ENCODE results near the gene DISP3.

Gene DISP3

DNA sequence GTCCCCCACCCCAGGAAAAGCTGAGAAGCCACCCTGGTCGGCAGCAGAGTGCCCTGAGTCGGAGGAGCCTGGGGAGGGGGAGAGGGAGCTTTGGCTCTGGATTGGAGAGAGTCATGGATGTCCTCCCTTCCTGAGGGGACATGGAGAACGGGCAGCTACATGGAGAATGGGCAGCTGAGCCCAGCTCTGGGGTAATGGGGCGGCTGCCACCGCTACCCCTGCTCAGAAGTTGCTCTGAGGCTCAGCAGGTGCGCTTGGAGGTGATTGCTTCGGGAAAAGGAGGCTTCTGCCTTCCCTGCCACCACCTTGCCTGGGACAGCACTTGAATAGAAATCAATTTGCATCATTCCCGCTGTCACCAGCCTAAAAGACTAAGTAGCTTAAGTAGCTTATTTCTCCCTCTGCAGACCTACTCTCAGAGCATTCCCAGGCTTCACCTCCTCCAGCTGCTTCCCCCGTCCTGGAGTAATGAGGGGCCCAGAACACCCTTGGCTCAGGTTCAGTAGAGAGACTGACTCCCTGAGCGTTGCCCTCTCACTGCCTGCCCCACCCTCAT, 8.3 kb downstream of the DISP3 start:
- no peak for DNase-seq

DNA sequence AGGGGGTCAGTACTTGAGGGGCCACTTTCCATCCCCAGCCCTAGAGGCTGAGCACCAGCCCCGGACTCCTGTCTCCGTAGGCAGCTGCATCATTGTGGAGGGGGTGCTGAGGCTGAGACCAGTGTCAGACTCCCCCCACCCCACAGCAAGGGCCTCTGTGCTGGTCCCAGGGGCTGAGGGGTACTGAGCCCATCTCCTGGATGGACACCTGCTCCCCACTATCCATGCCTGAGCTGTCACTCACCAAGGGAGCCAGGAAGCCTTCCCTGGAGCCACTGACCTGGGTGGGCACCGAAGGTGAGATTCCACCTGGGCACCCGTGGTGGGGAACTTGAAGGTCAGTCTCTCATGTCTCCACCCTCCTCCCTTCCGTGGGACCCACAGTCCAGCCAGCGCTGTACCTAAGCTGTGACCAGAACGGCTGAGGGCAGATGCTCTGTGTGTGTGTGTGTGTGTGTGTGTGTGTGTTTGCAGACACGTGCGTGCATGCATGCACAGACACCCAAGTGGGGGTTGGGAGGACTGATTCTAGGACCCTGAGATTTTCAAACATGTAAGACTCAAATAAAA, 9.3 kb downstream of the DISP3 start:
- DNase-seq: no peak

DNA sequence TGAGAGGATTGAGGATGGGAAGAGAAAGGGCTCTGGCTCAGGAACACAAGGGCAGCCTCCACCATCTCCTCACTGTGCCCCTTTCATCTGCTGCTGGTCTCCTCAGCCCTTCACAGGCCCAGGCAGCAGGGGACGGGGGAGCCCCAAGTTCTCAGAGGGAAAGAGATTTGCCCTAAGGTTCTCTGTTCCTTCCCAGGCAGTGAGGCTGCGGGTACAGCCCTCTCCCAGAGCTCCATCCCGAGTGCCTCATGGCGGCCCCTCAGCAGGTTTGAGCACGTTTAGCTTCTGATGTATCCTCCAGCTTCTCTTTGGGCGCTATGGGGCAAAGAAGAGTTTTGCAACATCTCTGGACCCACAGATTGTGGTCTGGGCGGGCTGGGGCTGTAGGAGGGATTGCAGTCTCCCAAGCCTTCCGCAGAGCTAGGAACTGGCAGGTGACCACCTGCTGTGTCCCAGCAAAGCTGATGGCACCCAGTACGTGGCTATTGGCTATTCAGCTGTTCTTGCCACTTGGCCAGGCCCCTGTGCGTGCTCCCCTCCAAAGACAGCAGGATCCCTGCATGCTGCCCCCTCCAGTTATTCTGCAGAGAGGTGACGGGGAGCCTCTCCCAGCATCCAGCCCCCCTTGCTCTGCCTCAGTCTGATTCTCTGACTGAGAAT, 10.1 kb downstream of the DISP3 start:
- no peak for DNase-seq

DNA sequence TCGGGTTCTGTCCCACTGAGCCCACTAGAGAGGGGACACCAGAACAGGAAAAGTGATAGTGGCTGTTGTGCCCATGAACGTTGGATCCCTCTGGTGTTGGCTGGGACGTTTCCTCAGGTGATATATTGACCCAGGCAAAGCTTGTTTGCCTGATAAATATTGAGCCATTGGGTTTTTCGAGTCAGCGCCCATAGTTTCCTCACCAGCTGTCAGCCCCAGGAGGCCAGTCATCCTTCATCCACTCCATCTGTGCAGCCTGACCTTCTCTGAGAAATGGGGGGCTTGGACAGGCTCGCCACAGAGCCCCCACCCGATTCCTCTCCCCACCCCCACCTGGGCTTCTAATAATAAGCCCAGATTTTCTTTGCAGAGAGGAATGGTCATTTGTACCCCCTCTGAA, 13.3 kb downstream of the DISP3 start:
- DNase-seq: no peak

DNA sequence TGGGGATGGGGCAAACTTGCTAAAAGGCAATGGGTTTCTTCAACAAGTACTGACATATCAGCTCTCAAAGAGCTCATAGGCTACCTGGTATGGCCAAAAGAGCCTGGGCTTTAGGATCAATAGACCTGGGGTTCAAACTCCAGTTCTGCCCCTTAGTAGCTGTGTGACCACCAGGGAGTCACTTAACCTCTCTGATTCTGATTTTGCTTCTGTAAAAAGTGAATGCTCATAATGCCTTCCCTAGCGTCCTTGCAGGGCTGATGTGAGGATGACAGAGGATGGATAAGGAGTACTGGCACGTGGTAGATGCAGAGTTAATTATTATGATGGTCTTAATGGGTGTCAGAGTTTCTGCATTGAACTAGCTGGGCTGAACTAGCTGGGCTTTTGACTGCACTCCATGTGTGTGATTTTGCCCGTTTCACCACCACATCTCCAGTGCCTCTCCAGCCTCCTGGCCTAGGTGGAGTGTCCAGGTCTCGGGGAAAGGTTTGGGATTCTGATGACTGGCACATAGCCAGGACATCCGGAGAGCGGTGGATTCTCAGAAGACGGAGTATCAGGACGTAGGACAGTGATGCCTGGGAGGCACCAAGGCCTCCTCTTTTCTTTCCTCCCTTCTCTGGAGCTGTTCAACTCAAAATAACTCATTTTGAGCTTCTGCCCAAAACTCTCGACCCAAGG, 15.2 kb downstream of the DISP3 start:
- no peak for DNase-seq

DNA sequence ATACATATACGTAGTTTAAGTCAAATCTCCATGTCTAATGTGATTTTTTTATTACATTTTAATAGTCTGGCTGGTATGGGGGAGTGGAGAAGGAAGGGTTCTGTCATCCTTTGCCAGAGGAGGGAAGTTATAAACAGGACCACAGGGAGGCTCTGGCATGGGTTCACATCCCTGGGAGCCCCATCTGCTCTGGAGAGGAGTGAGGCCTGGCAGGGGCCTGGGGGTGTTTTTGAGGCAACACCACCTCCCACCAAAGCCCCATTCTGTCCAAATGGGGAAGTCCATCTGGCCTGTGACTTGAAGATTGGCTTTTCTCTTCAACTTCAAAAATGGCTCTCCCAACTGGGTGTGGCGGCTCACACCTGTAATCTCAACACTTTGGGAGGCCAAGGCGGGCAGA, 15.8 kb downstream of the DISP3 start:
- no peak for DNase-seq

DNA sequence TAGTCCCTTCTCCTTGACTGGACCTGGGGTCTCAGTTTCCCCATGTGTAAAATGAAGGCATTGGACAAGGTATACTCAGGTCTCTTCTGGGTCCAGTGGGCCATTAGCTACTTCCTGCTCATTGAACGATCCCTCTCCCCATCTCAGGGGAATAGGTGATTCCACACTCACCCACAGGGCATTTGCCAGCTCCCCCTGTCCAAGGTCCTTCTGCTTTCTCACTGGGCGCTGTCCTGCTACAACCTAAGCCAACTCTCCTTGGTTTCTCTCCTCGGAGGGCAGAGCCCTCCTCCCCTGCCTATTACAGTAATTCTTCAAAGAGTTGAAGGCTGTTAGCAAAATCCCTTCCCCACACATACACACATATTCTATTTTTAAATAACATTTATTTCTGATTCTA, 16.6 kb downstream of the DISP3 start:
- no peak for DNase-seq

DNA sequence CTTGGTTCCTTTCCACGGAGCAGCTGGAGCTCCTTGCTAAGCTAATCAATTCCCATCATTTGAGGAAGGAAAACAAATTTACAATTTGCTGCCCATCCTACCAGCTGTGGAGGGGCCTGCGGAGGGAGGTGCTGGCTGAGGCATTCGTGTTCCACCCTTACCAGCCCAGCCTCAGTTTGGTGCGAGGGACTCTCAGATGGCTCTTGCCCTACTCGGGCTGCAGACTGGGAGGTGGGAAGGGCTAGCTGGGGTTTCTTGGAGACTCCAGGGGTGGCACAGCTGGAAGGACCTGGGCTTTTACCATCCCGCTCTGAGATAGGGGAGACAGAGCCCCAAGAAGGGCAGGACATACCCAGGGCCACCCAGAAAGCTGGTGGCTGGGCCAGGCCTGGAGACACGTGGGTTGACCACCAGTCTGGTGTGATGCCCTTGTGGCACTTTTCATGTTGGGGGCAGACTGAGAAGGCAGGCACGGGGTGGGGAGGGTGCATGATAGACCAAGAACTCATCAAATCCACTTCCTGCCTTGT, 17.7 kb downstream of the DISP3 start:
- no peak for DNase-seq

DNA sequence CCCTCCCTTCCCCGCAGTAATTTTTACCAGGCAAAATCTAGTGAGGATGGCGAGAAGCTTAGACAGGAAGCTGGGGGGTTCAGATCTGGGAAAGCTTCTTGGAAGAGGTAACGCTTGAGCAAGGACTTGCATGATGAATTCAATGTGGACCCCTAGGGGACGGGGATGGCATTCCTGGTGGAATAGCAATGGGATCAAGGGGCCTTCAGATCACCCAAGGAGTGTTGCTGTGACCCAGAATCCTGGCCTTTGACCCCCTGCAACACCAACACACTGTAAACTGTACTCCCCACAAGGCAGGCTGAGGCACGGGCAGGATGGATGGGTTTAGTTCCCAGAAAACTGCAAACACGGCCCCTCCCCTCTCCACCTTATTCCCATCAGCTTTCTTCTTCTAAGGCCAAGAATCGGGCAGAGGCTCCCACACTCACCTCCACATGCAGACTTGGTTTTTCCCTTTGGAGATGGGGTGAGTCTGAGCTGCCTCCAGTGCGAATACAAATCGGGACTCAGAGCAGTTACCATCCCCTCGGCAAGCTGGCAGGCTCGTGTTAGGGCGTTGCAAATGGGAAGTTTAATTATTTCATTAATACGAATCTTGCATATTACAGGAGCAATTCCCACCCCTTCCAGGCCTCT, 20.1 kb downstream of the DISP3 start:
- no peak for DNase-seq

DNA sequence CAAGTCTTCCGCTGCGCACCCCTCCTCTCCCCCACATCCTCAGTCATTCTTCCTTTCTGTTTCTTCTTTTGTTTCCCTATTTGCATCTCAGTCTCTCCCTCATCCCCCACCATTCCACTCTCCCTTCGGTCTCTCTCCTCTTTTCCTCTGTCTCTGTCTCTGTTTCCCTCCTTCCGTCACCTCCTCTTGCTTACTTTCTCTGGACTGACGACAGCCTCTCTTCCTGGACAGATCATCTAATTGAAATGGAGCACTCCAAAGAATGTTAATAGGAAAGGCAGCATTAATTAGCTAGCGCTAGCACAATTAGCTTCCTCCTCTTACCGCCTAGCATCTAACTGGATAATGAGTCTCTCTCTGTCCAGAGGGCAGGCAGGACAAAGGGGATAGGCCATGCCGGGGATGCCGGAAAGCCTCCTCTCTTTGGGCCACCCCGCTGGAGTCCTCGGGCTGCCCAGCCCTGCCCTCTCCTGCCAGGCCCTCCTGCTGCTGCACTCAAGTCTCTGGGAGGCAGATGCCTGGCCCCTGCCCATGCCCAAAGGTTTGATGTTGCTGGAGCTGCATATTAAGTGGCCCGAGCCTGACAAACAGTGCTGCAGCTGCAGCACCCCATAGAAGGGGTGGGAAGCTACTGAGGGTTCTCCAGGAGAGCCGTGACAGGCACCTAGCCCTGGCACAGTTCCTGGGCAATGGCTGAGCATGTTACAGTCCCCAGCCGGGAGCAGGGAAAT, 20.8 kb downstream of the DISP3 start:
- DNase-seq: no peak

DNA sequence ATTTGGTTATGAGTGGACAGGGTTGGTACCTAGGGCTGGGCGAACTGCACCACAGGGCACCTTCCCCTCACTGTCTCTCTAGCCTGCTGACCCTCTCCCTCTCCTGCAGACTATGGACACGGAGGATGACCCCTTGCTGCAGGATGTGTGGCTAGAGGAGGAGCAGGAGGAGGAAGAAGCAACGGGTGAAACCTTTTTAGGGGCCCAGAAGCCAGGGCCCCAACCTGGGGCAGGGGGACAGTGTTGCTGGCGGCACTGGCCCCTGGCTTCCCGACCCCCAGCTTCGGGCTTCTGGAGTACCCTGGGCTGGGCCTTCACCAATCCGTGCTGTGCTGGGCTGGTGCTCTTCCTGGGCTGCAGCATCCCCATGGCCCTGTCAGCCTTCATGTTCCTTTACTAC, 21.9 kb downstream of the DISP3 start:
- DNase-seq: no peak

DNA sequence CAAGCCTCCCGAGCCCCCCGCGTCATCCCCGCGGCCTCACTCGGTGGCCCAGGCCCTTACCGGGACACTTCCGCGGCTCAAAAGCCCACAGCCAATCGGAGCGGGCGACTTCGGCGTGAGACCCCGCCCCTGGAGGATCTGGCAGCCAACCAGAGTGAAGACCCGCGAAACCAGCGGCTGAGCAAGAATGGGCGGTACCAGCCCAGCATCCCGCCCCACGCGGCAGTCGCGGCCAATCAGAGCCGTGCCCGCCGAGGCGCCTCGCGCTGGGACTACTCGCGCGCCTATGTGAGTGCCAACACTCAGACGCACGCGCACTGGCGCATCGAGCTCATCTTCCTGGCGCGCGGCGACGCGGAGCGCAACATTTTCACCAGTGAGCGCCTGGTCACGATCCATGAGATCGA, 22.5 kb downstream of the DISP3 start:
- DNase-seq: peak; percentile 65

DNA sequence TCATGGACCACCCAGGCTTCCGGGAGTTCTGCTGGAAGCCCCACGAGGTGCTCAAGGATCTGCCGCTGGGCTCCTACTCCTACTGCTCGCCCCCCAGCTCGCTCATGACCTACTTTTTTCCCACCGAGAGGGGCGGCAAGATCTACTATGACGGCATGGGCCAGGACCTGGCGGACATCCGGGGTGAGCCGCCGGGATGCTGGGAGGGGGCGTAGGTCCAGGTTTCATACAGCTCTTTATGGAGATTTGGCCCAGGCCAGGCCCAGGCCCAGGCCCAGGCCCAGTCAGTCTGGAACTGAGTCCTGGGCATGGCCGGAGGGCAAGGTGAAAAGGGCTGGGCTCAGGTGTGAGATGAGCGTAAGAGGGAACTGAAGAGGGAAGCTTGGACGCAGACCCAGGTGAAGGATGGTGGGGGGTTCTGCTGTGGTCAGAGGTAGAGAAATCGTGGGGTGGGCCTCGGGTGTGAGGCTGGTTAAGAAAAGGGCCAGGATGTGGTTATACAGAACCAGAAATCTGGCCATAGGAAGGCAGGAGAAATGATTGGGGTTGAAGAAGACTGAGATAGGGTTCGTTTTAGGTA, 23.0 kb downstream of the DISP3 start:
- no peak for DNase-seq

DNA sequence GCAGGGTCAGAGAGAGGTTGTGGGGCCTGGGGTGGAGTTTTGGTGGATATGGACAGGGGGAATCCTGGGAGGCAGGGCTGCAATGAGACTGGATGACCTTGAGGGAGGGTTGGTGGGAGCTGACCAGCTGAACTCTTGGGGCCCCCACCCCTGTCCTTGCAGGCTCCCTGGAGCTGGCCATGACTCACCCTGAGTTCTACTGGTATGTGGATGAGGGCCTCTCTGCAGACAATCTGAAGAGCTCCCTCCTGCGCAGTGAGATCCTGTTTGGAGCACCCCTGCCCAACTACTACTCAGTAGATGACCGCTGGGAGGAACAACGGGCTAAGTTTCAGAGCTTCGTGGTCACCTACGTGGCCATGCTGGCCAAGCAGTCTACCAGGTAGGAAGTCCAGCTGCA, 23.6 kb downstream of the DISP3 start:
- no peak for DNase-seq

DNA sequence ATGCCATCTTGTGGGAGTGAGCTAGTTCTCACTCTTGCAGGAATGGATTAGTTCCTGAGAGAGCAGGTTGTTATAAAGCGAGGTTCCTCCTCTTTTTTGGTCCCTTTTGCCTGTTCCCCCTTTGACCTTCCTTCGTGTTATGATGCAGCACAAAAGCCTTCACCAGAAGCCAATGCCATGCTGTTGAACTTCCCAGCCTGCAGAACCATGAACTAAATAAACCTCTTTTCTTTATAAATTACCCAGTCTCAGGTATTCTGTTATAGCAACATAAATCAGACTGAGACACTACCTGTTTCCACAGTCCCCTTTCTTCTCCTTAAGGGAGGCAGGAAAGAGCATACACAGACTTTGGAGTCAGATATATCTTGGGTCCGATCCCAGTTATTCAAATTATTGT, 25.6 kb downstream of the DISP3 start:
- no peak for DNase-seq

DNA sequence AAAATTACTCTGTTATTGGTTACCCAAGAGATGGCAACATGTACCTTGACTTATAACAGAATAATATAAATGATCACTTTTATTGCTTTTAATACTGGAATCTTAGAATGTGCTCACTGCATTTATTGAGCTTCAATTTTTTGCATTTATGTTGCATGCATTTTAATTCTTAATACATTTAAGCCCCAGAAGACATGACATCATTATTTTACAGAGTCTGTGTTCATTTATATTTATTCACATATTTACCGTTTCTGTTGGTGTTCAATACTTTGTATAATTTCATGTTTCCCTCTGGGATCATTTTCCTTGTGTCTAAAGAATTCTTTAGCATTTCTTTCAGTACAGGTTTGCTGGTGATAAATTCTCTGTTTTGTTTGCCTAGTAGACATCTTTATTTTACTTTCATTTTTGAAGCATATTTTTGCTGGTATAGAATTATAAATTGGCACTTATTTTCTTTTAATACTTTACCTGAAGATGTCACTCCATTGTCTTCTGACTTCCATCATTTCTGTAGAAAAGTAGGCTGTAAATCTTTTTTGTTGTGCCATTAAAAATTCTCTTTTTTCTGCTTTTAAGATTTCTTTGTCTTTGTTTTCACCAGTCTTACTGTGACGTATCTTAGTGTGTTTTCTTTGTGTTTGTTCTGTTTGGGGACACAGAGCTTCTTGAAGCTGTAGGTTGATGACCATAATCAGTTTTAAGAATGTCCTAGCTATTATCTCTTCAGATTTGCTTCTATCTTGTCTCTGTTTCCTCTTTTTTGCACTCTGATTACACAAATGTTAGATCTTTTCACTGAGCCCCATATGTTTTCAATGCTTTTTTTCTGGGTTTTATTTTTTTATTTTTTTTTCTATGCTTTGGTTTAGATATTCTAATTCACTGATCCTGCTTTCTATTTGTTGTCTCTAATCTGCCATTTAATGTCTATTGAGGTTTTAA, 26.9 kb downstream of the DISP3 start:
- no peak for DNase-seq

DNA sequence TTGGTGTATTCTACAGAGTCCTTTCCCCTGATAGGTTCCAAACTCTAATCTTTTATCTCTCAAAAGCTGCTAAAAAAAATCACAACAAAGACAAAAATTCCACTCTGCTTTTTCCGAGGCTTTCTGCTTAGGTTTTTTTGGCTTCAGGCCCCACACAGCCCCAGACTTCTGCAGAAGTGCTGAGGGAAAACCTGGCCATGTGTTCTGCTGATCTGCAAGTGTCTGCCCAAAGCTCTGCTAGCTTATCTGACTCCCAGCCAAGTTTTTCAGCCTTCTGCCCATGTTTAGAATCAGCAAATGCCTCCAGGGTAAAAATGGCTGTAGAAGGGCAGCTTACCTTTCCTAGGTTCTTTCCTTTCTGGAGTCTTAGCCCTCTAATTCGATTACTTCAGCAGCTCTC, 28.4 kb downstream of the DISP3 start:
- no peak for DNase-seq

DNA sequence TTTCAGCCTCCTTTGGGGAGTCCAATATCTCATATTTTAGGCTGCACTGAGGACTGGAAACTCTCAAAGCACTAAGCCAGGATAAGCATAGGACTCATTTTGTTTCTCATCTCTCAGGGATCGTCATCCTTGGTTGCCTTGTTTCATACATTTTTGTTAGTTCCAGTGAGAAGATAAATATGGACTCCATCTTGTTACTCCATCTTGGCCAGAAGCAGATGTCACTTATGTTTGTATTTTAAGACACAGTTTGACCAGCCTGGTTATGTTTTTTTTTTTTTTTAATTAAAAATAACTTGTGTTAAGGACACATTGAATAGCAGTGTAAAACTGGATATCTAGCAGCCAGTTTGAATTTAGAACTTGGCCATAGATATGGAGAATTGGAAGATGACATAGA, 34.7 kb downstream of the DISP3 start:
- DNase-seq: no peak

DNA sequence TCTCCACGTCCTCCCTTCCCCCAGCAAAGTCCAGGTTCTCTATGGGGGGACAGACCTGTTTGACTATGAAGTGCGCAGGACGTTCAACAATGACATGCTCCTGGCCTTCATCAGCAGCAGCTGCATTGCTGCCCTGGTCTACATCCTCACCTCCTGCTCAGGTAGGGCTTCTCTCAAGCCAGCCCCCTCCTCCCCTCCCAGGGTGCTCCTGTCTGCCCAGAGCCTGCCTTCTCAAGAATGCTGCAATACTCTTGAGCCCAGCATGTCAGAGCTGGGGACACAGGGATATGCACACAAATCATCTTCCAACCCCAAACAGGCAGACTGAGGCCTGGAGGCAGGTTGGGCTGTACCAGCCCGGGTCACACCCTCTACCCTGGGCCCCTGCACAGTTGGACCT, 35.4 kb downstream of the DISP3 start:
- DNase-seq: peak; percentile 22

DNA sequence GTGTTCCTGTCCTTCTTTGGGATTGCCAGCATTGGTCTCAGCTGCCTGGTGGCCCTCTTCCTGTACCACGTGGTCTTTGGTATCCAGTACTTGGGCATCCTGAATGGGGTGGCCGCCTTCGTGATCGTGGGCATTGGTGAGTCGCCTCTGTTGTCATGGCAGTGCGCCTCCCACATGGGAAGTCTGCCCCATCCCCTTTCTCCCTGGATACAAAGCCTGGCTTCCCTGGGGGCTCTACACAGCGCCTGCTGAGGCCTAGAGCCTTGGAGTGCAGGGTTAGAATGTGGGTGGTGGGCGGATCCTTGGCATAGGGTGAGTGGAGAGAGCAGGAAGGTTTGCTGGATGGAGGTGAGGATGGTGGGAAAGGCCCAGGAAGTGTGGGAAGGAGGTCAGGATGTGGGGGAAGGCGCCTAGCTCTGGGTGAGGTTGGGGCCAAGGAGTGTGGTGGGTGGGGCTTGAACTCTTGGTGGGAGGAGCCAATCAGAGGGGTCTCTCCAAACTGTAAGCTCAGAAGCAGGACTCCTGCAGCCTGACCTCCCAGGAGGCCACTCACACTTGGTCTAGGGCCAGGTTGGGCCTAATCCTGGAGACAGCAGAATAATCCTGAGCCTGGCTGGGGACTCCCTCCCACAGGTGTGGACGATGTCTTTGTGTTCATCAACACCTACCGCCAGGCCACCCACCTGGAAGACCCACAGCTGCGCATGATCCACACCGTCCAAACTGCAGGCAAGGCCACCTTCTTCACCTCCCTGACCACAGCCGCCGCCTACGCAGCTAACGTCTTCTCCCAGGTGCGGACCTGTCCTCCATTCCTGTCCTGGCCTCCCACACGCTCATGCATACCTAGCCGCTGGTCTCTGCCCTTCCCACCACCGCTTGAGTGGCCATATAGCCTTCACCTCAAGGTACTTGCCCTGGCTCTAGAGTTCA, 36.7 kb downstream of the DISP3 start:
- DNase-seq: peak; percentile 55
